Measurements from ENCODE around the gene CHST8.

CHST8 gene

GRCh38 chr19:33799476-33799875 lies 177.7 kb downstream of the CHST8 start:
- Histone ChIP-seq H4K8ac (ENCODE audit: low read length) (no peak overlapping the region), H3K23ac (ENCODE audit: low read length in 2 of 2) (no peak overlapping the region), H3K18ac (ENCODE audit: low read depth in 1 of 2, low read length in 2 of 2) (no peak overlapping the region), H3K79me1 (replicated peaks; ENCODE audit: low read length, poor library complexity, severe bottlenecking) (peaks cover 29% of the 10 kb centered on the region), H2BK120ac (ENCODE audit: low read depth, low read length) (no peak overlapping the region), H3K27me3 (ENCODE audit: control insufficient read depth in 1 of 2, insufficient read depth in 1 of 2, low read length in 2 of 2) (peaks cover 0 to 16% of the 10 kb centered on the region in 2 experiments), H3K27ac (ENCODE audit: low read length, poor library complexity, severe bottlenecking) (no peak overlapping the region), H2AK5ac (ENCODE audit: low read length, severe bottlenecking) (no peak overlapping the region), H2AFZ (ENCODE audit: low read depth, low read length) (no peak overlapping the region), H3K14ac (ENCODE audit: low read length in 2 of 2) (no peak overlapping the region), H2BK15ac (ENCODE audit: low read depth, poor library complexity, severe bottlenecking) (no peak overlapping the region), H3K9me3 (ENCODE audit: control insufficient read depth, low read length) (no peaks in the 10 kb centered on the region), H3K4me2 (ENCODE audit: low read length, poor library complexity, severe bottlenecking) (no peak overlapping the region), H3K4me3 (ENCODE audit: insufficient read depth in 1 of 2, low read depth in 1 of 2, low read length in 2 of 2) (no peak overlapping the region), H2BK5ac (ENCODE audit: low read depth, low read length, poor library complexity, severe bottlenecking) (no peak overlapping the region), H4K91ac (ENCODE audit: low read length) (no peak overlapping the region), H2BK12ac (ENCODE audit: low read length in 2 of 2) (no peak overlapping the region), H3K36me3 (ENCODE audit: control insufficient read depth in 1 of 2, insufficient read depth in 2 of 2, low read depth in 1 of 2, low read length in 2 of 2) (peaks cover 0 to 44% of the 10 kb centered on the region in 2 experiments), H3K4ac (ENCODE audit: low read depth in 1 of 2, low read length in 2 of 2) (no peak overlapping the region), H3K4me1 (ENCODE audit: control insufficient read depth, insufficient read depth, low read depth, low read length) (peaks cover 18% of the 10 kb centered on the region), H3K9ac (ENCODE audit: low read length) (no peak overlapping the region)
- 88% methylated on average over 5 of the region's 5 CpGs for WGBS
- DNase-seq: no peak

DNA sequence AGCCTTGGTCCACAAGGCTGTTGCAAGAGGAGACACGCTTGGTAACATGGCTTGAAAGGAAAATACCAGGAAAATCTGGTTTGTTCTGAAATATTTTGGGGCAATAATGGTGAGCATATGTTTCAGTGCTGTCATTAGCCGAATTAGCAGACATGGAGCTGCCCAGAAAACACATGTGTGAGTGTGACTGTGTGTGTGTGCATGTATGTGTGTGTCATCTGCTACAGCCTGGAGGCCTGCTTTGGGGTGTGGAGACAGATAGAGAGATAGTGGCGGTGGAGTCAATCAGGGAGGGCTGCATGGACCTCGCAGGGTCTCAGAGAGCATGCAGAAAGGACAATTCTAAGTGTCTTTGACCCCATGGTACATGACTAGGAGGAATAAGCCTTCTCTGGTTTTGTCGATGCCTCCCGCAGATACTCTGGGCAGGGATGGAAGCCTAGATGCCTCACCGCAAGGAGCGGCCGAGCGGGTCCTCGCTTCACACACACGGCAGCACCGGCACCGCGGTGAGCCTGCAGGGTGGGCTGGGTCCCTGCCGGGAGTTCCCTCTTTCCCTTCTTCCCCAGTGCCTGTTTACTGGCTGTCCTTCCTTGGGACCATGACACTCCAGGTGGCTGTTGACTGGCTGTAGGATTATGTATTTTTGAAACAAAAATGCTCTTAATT lies 178.4 kb downstream of the CHST8 start:
- H3K36me3 ChIP-seq (ENCODE audit: control insufficient read depth in 1 of 2, insufficient read depth in 2 of 2, low read depth in 1 of 2, low read length in 2 of 2): peaks cover 0 to 50% of the 10 kb centered on the region in 2 experiments
- 98% methylated on average over 16 of the region's 16 CpGs for WGBS

GRCh38 chr19:33801411-33801810 lies 179.7 kb downstream of the CHST8 start:
- no peak overlapping the region for H4K8ac ChIP-seq (ENCODE audit: low read length)
- WGBS: 96% methylated on average over 5 of the region's 5 CpGs
- DNase-seq: no peak

More for the DNA sequence above, 178.4 kb downstream of the CHST8 start:
- H3K18ac ChIP-seq (ENCODE audit: low read depth in 1 of 2, low read length in 2 of 2): no peak overlapping the region
- H2BK12ac ChIP-seq (ENCODE audit: low read length in 2 of 2): no peak overlapping the region
- H3K27me3 ChIP-seq (ENCODE audit: control insufficient read depth in 1 of 2, insufficient read depth in 1 of 2, low read length in 2 of 2): peaks cover 0 to 12% of the 10 kb centered on the region in 2 experiments
- H3K79me1 ChIP-seq (replicated peaks; ENCODE audit: low read length, poor library complexity, severe bottlenecking): peaks cover 34% of the 10 kb centered on the region
- H4K8ac ChIP-seq (ENCODE audit: low read length): no peak overlapping the region
- no peak overlapping the region for H3K14ac ChIP-seq (ENCODE audit: low read length in 2 of 2)
- no peak overlapping the region for H3K27ac ChIP-seq (ENCODE audit: low read length, poor library complexity, severe bottlenecking)
- no peak overlapping the region for H2BK5ac ChIP-seq (ENCODE audit: low read depth, low read length, poor library complexity, severe bottlenecking)
- no peak overlapping the region for H3K4me2 ChIP-seq (ENCODE audit: low read length, poor library complexity, severe bottlenecking)
- H2BK120ac ChIP-seq (ENCODE audit: low read depth, low read length): no peak overlapping the region
- no peak overlapping the region for H2AFZ ChIP-seq (ENCODE audit: low read depth, low read length)
- DNase-seq: no peak
- no peak overlapping the region for H3K4ac ChIP-seq (ENCODE audit: low read depth in 1 of 2, low read length in 2 of 2)
- H2AK5ac ChIP-seq (ENCODE audit: low read length, severe bottlenecking): no peak overlapping the region
- H3K4me3 ChIP-seq (ENCODE audit: insufficient read depth in 1 of 2, low read depth in 1 of 2, low read length in 2 of 2): no peak overlapping the region
- H3K9ac ChIP-seq (ENCODE audit: low read length): no peak overlapping the region
- H3K4me1 ChIP-seq (ENCODE audit: control insufficient read depth, insufficient read depth, low read depth, low read length): peaks cover 16% of the 10 kb centered on the region
- H2BK15ac ChIP-seq (ENCODE audit: low read depth, poor library complexity, severe bottlenecking): no peak overlapping the region
- no peak overlapping the region for H3K23ac ChIP-seq (ENCODE audit: low read length in 2 of 2)
- H4K91ac ChIP-seq (ENCODE audit: low read length): no peak overlapping the region
- no peaks in the 10 kb centered on the region for H3K9me3 ChIP-seq (ENCODE audit: control insufficient read depth, low read length)

GRCh38 chr19:33802001-33802400 lies 180.2 kb downstream of the CHST8 start:
- DNase-seq: no peak
- 96% methylated on average over 10 of the region's 10 CpGs for WGBS

More at GRCh38 chr19:33801411-33801810, 179.7 kb downstream of the CHST8 start:
- H3K23ac ChIP-seq (ENCODE audit: low read length in 2 of 2): no peak overlapping the region
- no peaks in the 10 kb centered on the region for H3K9me3 ChIP-seq (ENCODE audit: control insufficient read depth, low read length)
- no peak overlapping the region for H2AFZ ChIP-seq (ENCODE audit: low read depth, low read length)
- H3K14ac ChIP-seq (ENCODE audit: low read length in 2 of 2): no peak overlapping the region
- peaks cover 43% of the 10 kb centered on the region for H3K79me1 ChIP-seq (replicated peaks; ENCODE audit: low read length, poor library complexity, severe bottlenecking)
- H3K9ac ChIP-seq (ENCODE audit: low read length): no peak overlapping the region
- H3K4me1 ChIP-seq (ENCODE audit: control insufficient read depth, insufficient read depth, low read depth, low read length): peaks cover 16% of the 10 kb centered on the region
- no peak overlapping the region for H3K18ac ChIP-seq (ENCODE audit: low read depth in 1 of 2, low read length in 2 of 2)
- H3K4me3 ChIP-seq (ENCODE audit: insufficient read depth in 1 of 2, low read depth in 1 of 2, low read length in 2 of 2): no peak overlapping the region
- H3K36me3 ChIP-seq (ENCODE audit: control insufficient read depth in 1 of 2, insufficient read depth in 2 of 2, low read depth in 1 of 2, low read length in 2 of 2): peaks cover 0 to 63% of the 10 kb centered on the region in 2 experiments
- H4K91ac ChIP-seq (ENCODE audit: low read length): no peak overlapping the region
- no peak overlapping the region for H2BK5ac ChIP-seq (ENCODE audit: low read depth, low read length, poor library complexity, severe bottlenecking)
- no peak overlapping the region for H3K27ac ChIP-seq (ENCODE audit: low read length, poor library complexity, severe bottlenecking)
- H2AK5ac ChIP-seq (ENCODE audit: low read length, severe bottlenecking): no peak overlapping the region
- H2BK15ac ChIP-seq (ENCODE audit: low read depth, poor library complexity, severe bottlenecking): no peak overlapping the region
- no peak overlapping the region for H3K4me2 ChIP-seq (ENCODE audit: low read length, poor library complexity, severe bottlenecking)
- H2BK120ac ChIP-seq (ENCODE audit: low read depth, low read length): no peak overlapping the region
- no peak overlapping the region for H2BK12ac ChIP-seq (ENCODE audit: low read length in 2 of 2)
- peaks cover 0 to 12% of the 10 kb centered on the region in 2 experiments for H3K27me3 ChIP-seq (ENCODE audit: control insufficient read depth in 1 of 2, insufficient read depth in 1 of 2, low read length in 2 of 2)
- H3K4ac ChIP-seq (ENCODE audit: low read depth in 1 of 2, low read length in 2 of 2): no peak overlapping the region

More at GRCh38 chr19:33802001-33802400, 180.2 kb downstream of the CHST8 start:
- Histone ChIP-seq H4K8ac (ENCODE audit: low read length) (no peak overlapping the region), H2AFZ (ENCODE audit: low read depth, low read length) (no peak overlapping the region), H3K18ac (ENCODE audit: low read depth in 1 of 2, low read length in 2 of 2) (no peak overlapping the region), H3K23ac (ENCODE audit: low read length in 2 of 2) (no peak overlapping the region), H3K14ac (ENCODE audit: low read length in 2 of 2) (no peak overlapping the region), H2BK12ac (ENCODE audit: low read length in 2 of 2) (no peak overlapping the region), H3K36me3 (ENCODE audit: control insufficient read depth in 1 of 2, insufficient read depth in 2 of 2, low read depth in 1 of 2, low read length in 2 of 2) (peaks cover 0 to 68% of the 10 kb centered on the region in 2 experiments), H3K4me2 (ENCODE audit: low read length, poor library complexity, severe bottlenecking) (no peak overlapping the region), H3K79me1 (replicated peaks; ENCODE audit: low read length, poor library complexity, severe bottlenecking) (peaks cover 44% of the 10 kb centered on the region), H2BK15ac (ENCODE audit: low read depth, poor library complexity, severe bottlenecking) (no peak overlapping the region), H3K4me3 (ENCODE audit: insufficient read depth in 1 of 2, low read depth in 1 of 2, low read length in 2 of 2) (no peak overlapping the region), H3K27me3 (ENCODE audit: control insufficient read depth in 1 of 2, insufficient read depth in 1 of 2, low read length in 2 of 2) (peaks cover 0 to 12% of the 10 kb centered on the region in 2 experiments), H3K27ac (ENCODE audit: low read length, poor library complexity, severe bottlenecking) (no peak overlapping the region), H3K4ac (ENCODE audit: low read depth in 1 of 2, low read length in 2 of 2) (no peak overlapping the region), H3K4me1 (ENCODE audit: control insufficient read depth, insufficient read depth, low read depth, low read length) (peaks cover 16% of the 10 kb centered on the region), H3K9ac (ENCODE audit: low read length) (no peak overlapping the region), H3K9me3 (ENCODE audit: control insufficient read depth, low read length) (no peaks in the 10 kb centered on the region), H2BK120ac (ENCODE audit: low read depth, low read length) (no peak overlapping the region), H2AK5ac (ENCODE audit: low read length, severe bottlenecking) (no peak overlapping the region), H2BK5ac (ENCODE audit: low read depth, low read length, poor library complexity, severe bottlenecking) (no peak overlapping the region), H4K91ac (ENCODE audit: low read length) (no peak overlapping the region)
